GM18505 (cell line): ENCODE measurements around the gene MMUT.

ENCODE experiments used
- ATAC-seq: cut with Tn5 transposase; IDR thresholded peaks from one replicate; pipeline ENCODE4 v1.9.1; 2021; ENCODE audit not compliant: unreplicated experiment
- POLR2A ChIP-seq: IDR thresholded peaks from 4 replicates; pipeline ENCODE4 v1.6.1; 2011; ENCODE audit warnings: borderline replicate concordance; ENCODE audit not compliant: insufficient read depth, insufficient read length; ENCODE audit errors: extremely low read depth

The MMUT gene

DNA sequence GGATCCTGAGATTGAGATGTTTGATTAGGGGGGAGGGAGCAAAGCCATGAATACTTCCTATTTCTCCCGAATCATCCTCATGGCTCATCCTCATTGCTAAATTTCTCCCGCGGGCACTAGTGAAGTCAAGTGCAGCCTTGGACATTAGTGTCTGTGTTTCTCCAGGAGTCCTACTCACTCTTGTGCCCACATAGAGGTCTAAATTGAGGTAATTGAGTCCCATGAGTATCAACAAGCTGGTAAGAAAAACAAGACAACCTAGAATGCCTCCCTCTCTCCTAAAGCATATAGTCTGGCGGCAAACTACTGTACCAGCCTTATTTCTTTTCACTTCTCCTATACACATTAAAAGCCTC lies 537 bp upstream of the MMUT start:
- ATAC-seq: peak; percentile 0
- no peak for TF ChIP-seq POLR2A

DNA sequence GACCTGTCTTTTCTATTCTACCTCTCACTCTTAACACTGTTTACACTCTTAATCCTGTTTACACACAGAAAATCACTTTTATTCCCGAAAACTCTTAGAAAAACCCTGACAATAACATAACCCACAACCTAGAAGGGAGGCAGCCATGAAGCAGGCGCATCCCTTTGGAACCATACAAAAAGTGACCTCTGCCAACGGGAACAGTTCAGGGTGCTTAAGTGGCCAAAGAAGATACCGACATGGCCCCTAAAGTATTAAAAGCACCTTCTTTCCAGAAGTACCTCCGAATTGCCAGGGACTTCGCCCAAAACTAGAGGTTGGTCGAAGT lies 490 bp downstream of the MMUT start:
- TF ChIP-seq POLR2A: no peak
- ATAC-seq: peak; percentile 1

DNA sequence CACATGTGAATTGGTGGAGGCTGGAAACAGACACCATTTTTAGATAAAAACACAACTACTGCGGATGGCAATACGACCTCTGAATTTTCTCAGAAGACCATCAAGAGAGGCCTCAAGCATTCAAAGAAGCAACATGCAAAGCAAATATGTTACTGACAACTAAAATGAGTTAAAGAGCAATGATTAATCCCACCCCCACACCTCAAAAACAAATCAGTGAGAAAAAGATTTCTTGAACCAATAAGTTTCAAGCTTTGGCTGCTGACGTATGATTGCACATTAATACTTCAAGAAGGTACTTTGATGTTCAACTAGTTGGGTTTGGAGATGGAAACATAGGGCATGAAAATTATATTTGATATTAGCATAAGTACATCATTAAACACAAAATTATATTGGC lies 982 bp downstream of the MMUT start:
- no peak for TF ChIP-seq POLR2A
- ATAC-seq: no peak

DNA sequence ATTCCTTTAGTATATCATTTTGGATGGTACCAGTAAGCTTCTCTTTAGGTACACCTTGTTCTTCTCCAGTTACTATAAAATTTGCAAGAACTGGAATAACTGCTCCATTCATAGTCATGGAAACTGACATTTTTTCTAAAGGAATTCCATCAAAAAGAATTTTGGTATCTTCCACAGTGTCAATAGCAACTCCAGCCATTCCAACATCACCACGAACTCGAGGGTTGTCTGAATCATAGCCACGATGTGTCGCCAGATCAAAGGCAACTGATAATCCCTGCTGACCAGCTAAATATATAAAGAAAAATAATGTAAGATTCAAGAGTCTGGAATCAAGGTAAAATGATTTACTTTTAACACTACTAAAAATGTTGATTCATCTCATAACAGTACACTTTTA lies 5.3 kb downstream of the MMUT start:
- TF ChIP-seq POLR2A: no peak
- no peak for ATAC-seq

DNA sequence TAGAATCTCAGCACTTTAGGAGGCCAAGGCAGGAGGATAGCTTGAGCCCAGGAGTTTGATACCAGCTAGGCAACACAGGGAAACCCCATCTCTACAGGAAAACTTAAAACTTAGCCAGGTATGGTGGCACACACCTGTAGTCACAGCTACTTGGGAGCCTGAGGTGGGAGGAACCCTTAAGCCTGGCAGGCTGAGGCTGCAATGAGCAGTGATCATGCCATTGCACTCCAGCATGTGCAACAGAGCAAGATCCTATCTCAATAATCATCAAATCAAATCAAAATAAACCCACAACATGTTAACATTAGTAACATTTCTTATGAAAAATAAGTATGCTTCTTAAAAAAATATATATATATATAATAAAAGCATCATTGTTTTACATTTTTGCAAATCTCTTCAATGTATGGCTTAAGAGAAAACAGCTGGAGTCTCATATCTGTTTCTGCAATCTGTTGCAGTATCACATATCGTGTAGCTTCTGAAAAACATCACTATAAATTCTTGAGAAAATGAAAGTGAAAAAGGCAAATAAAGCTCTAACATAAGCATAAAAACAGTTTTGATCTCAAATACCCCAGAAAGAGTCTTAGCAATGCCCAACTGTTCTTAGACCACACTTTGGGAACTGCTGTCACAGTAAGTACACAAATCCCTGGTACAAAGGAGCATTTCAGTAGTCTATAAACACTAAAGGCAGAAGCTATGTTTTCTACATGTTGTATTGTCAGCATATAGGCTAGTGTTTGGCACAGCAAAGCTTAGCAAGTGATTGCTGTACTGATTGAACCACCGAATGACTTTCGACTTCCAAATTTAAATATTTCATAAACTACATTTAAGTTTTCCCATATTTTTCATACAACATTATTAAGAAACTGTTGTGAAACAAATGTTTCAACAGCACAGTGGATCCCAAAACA lies 8.0 kb downstream of the MMUT start:
- no peak for TF ChIP-seq POLR2A
- no peak for ATAC-seq

DNA sequence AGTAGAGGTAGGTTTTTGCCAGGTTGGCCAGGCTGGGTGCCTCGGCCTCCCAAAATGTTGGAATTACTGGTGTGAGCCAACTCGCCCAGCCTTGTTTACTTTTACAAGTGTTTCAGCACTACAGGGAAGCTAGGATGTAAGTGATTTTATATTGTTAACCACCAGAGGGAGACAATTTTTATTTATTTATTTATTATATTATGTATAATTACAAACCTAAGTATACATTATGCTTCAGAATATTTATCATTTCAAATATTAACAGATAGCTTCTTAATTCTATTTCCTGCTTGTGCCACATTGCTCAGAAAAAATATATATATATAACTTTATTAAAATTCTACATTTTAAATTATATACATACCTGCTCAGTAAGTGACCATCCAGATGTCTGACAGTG lies 9.8 kb downstream of the MMUT start:
- no peak for TF ChIP-seq POLR2A

DNA sequence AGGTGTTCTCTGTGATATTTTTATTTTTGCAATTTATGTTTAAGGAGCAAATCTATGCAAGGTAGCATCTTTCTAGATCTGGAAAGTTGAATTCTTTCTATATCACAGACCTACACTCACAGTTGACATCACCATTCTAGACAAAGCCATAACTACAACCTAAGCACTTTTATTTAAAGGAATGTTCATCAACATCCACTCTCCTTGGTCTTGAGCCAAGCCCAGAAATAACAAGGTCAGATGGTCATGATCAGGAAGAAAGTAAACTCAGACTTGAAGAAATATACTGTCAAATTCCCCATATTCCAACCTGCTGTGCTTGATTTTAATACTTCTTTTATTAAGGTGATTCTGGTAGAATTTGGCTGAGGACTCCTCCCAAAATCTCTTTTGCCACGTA lies 32.2 kb downstream of the MMUT start:
- no peak for TF ChIP-seq POLR2A
- no peak for ATAC-seq

More for the DNA sequence above, 9.8 kb downstream of the MMUT start:
- no peak for ATAC-seq

DNA sequence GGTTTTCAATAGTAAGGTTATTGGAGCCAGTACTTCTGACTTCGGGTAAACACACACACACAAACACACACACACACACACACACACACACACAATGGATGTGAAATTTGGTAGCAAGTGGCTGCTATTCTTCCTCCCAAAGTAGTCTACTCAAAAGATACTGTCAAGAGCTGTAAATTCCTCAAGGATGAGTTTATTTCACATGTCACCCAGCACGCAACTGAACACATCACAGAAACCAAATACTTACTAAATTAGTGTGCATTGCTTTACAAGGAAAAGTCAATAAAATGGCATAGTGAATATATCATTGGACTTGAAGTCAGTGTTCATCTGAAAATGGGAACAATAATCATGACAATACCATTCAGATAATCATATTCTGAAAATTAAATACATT lies 32.9 kb downstream of the MMUT start:
- no peak for TF ChIP-seq POLR2A
- no peak for ATAC-seq

DNA sequence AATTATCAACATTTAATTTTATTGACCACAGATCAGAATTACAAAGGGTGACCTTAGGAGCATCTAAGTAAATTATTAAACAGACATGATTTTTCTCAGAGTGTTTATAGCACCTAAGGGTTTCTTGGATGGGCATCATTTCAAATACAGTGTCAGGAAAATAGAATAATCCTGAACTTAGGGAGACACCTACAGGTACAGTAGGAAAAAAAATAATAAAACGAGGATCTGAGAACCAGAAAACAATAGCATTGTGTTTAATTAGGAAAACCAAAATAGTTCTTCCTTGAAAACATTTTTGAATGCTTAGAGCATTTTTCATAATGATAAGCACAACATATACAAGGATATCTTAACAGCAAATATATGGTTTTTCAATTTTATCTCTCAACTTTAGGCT lies 39.2 kb downstream of the MMUT start:
- no peak for ATAC-seq
- no peak for TF ChIP-seq POLR2A

DNA sequence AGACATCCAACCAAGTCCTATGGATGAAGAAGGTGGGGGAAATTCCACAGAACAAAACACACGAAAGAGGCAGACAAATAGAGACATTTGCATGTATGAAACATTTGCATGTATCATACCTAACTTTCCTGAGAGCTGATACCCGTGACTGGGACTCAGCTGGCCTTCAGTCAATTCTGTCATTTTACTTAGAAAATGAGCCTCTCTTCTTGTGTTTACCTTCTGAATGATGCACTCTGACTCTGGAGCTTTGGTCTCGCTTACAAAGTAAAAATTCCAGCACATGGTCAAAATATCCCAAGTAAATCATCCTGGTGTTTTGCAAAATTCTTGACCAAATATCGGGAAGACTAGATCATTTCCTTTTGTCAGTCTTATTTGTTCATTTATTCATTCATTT lies 46.9 kb downstream of the MMUT start:
- no peak for ATAC-seq
- TF ChIP-seq POLR2A: no peak

DNA sequence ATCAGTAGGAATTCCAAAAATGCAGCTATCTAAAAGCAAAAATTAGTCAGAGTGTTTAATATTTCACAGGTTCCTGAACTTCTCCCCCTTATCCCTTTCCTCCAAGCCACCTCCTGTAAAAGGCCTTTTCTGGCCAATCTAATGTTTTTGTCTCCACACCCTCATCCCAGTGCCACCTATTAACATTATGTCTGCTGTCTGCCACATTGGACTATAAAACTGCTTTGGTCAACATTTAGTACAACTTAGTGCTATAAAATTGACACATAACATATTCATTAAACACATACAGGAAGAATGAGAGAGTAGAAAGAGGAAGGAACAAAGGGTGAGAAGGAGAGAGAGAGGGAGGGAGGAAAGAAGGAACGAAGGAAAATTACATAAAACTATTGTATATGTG lies 47.7 kb downstream of the MMUT start:
- no peak for ATAC-seq
- TF ChIP-seq POLR2A: no peak

DNA sequence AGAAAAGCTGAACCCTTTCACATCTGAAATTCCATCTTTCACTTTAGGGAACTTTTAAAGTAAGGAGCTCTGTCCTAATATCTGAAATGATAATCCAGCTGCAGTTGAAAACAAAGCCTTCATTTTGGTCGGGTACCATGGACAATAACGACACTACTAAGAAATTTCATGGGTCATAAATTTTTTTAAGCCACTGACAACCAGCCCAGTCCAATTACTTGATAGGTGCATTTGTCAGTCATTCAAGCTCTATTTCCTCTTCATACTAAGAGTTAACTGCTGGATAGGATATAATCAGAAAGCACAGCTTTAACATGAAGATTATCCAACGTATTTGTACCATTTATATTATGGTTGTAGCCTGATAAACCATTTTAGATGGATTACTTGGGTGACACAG lies 52.5 kb downstream of the MMUT start:
- no peak for ATAC-seq
- TF ChIP-seq POLR2A: no peak

DNA sequence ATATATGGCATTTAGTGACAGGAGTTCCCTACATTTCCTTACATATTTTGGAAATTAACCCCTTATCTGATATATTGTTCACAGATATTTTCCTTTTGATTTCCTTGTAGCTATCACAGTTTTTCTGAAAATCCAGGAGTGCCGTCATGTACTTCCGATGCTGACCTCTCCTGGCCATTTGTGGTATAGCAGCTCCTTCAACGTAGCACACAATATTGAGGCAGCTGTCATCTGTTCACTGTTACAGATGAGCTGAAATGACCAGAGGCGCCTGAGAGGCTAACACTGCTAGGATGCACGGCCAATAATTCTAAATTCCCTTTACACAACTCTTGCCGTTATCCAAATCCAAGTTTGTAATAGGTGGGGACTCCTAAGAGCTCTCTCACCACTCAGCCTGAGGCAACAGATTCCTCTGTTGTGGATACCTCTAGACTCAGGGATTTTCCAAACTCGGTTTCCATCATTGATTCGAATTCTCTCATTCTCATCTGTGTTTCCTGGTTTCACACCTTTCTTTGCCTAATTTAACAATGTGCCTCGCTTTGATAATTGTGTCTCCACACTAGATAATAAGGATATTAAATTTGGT lies 53.0 kb downstream of the MMUT start:
- TF ChIP-seq POLR2A: no peak
- ATAC-seq: peak; percentile 86

DNA sequence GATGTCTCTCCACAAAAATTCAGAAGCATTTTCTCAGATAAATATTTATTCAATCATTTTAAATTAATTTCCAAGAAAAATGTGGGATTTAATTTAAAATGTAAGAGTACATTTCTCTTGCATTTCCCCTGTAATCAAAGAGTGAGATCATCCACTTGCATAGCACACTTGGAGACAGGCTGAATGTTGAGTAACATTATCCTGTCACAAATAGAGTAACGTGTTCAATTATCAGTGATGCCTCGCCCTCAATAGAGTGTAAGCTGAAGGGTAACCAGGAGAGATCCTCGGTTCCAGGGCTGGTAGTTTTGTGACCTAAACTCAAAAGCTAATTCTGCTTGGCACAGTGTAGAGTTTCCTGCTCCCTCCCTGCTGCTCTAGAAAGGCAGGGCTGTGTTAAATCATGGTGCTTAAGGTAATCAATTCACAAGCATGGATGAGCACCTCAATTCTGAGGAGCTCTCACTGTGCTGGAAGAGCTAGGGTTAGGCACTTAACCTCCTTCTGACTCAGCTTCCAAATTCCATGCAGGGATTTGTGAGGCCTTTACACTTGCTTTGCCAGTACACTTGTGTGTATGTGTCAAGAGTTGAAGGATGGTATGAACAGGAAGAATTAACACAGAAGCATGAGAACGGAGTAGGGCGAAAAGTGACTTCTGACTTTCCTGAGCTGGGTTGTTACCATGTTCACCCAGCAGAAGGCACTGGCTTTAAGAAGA lies 56.6 kb downstream of the MMUT start:
- TF ChIP-seq POLR2A: no peak
- ATAC-seq: no peak
